ENCODE results near the gene BUB3.

The BUB3 gene

GRCh38 chr10:123146894-123147634 lies 7.1 kb upstream of the BUB3 start:
- DNase-seq = no peak
- no peak overlapping the region for H3K4ac ChIP-seq (ENCODE audit: low read depth, low read length)

GRCh38 chr10:123147635-123148413 lies 6.4 kb upstream of the BUB3 start, which contains the start of gene HMX2:
Gene HMX2, plus strand, starts transcription at chr10:123148136. Its CDS starts 243 bp downstream, at chr10:123148379.
- H3K9ac ChIP-seq (ENCODE audit: low read length) = no peak within 1 kb of the TSS
- no peak within 1 kb of the TSS for H2BK12ac ChIP-seq (ENCODE audit: low read length)
- no peak within 1 kb of the TSS for H3K27ac ChIP-seq (ENCODE audit: low read depth, low read length)
- H3K18ac ChIP-seq (ENCODE audit: low read length) = no peak within 1 kb of the TSS
- H4K91ac ChIP-seq (ENCODE audit: low read depth, low read length) = no peak within 1 kb of the TSS
- H3K9me3 ChIP-seq (ENCODE audit: insufficient read depth, low read depth, low read length) = peaks cover 7% of the 10 kb centered on the region
- no peaks in the 10 kb centered on the region for H3K79me2 ChIP-seq (ENCODE audit: control insufficient read depth, insufficient read depth, low read length, poor library complexity)
- H3K23ac ChIP-seq (ENCODE audit: low read length) = no peak within 1 kb of the TSS
- peak within 1 kb of the TSS; percentile 18 for H2AFZ ChIP-seq (ENCODE audit: insufficient read depth, low read length, poor library complexity)
- H3K36me3 ChIP-seq (ENCODE audit: control insufficient read depth in 1 of 2, insufficient read depth in 2 of 2, low read length in 2 of 2) = no peaks in the 10 kb centered on the region
- peaks cover 86% of the 10 kb centered on the region for H3K27me3 ChIP-seq (ENCODE audit: insufficient read depth, low read length)
- no peak for DNase-seq
- H3K79me1 ChIP-seq (ENCODE audit: low read length) = no peaks in the 10 kb centered on the region
- no peak within 1 kb of the TSS for H3K14ac ChIP-seq (ENCODE audit: low read length)
- no peak within 1 kb of the TSS for H3K4ac ChIP-seq (ENCODE audit: low read depth, low read length)
- H4K12ac ChIP-seq (ENCODE audit: low read depth, low read length) = no peak within 1 kb of the TSS
- peaks cover 9 to 16% of the 10 kb centered on the region in 2 experiments for H3K4me1 ChIP-seq (ENCODE audit: control insufficient read depth in 1 of 2, insufficient read depth in 2 of 2, low read length in 2 of 2)
- H2BK120ac ChIP-seq (ENCODE audit: insufficient read depth, low read length, poor library complexity) = no peak within 1 kb of the TSS
- no CpG with 5 or more reads among the region's 64 CpGs for WGBS (ENCODE audit: extremely low coverage, insufficient coverage, insufficient read length)
- no peak within 1 kb of the TSS for H2BK5ac ChIP-seq (ENCODE audit: low read depth, low read length, poor library complexity)
- no peak within 1 kb of the TSS for H4K8ac ChIP-seq (ENCODE audit: low read depth, low read length)
- H2AK5ac ChIP-seq (ENCODE audit: low read length) = no peak within 1 kb of the TSS
- peak within 1 kb of the TSS; percentile 35 for H3K4me2 ChIP-seq (ENCODE audit: low read length)
- H3K4me3 ChIP-seq (ENCODE audit: low read depth, low read length) = no peak within 1 kb of the TSS

More at GRCh38 chr10:123146894-123147634, 7.1 kb upstream of the BUB3 start:
- WGBS (ENCODE audit: extremely low coverage, insufficient coverage, insufficient read length) = no CpG with 5 or more reads among the region's 24 CpGs
- Histone ChIP-seq H4K12ac (ENCODE audit: low read depth, low read length) (no peak overlapping the region), H3K9ac (ENCODE audit: low read length) (no peak overlapping the region), H3K4me3 (ENCODE audit: low read depth, low read length) (no peak overlapping the region), H3K36me3 (ENCODE audit: control insufficient read depth in 1 of 2, insufficient read depth in 2 of 2, low read length in 2 of 2) (no peaks in the 10 kb centered on the region), H3K4me1 (ENCODE audit: control insufficient read depth in 1 of 2, insufficient read depth in 2 of 2, low read length in 2 of 2) (peaks cover 9 to 17% of the 10 kb centered on the region in 2 experiments), H2BK120ac (ENCODE audit: insufficient read depth, low read length, poor library complexity) (no peak overlapping the region), H3K23ac (ENCODE audit: low read length) (no peak overlapping the region), H4K8ac (ENCODE audit: low read depth, low read length) (no peak overlapping the region), H3K27me3 (ENCODE audit: insufficient read depth, low read length) (peaks cover 93% of the 10 kb centered on the region), H3K4me2 (ENCODE audit: low read length) (no peak overlapping the region), H3K9me3 (ENCODE audit: insufficient read depth, low read depth, low read length) (peaks cover 7% of the 10 kb centered on the region), H3K14ac (ENCODE audit: low read length) (no peak overlapping the region), H4K91ac (ENCODE audit: low read depth, low read length) (no peak overlapping the region), H3K18ac (ENCODE audit: low read length) (no peak overlapping the region), H3K79me1 (ENCODE audit: low read length) (no peaks in the 10 kb centered on the region), H2AK5ac (ENCODE audit: low read length) (no peak overlapping the region), H2BK5ac (ENCODE audit: low read depth, low read length, poor library complexity) (no peak overlapping the region), H2BK12ac (ENCODE audit: low read length) (no peak overlapping the region), H2AFZ (ENCODE audit: insufficient read depth, low read length, poor library complexity) (no peak overlapping the region), H3K27ac (ENCODE audit: low read depth, low read length) (no peak overlapping the region), H3K79me2 (ENCODE audit: control insufficient read depth, insufficient read depth, low read length, poor library complexity) (no peaks in the 10 kb centered on the region)

GRCh38 chr10:123148414-123149161 lies 5.6 kb upstream of the BUB3 start:
- Histone ChIP-seq H2AFZ (ENCODE audit: insufficient read depth, low read length, poor library complexity) (peak overlapping the region; percentile 18), H4K12ac (ENCODE audit: low read depth, low read length) (no peak overlapping the region), H3K23ac (ENCODE audit: low read length) (no peak overlapping the region), H2BK120ac (ENCODE audit: insufficient read depth, low read length, poor library complexity) (no peak overlapping the region), H3K4me3 (ENCODE audit: low read depth, low read length) (no peak overlapping the region), H3K79me1 (ENCODE audit: low read length) (no peaks in the 10 kb centered on the region), H3K4me1 (ENCODE audit: control insufficient read depth in 1 of 2, insufficient read depth in 2 of 2, low read length in 2 of 2) (peaks cover 9 to 14% of the 10 kb centered on the region in 2 experiments), H2BK5ac (ENCODE audit: low read depth, low read length, poor library complexity) (no peak overlapping the region), H3K4ac (ENCODE audit: low read depth, low read length) (no peak overlapping the region), H3K9me3 (ENCODE audit: insufficient read depth, low read depth, low read length) (peaks cover 5% of the 10 kb centered on the region), H3K18ac (ENCODE audit: low read length) (no peak overlapping the region), H3K36me3 (ENCODE audit: control insufficient read depth in 1 of 2, insufficient read depth in 2 of 2, low read length in 2 of 2) (no peaks in the 10 kb centered on the region), H3K14ac (ENCODE audit: low read length) (no peak overlapping the region), H4K8ac (ENCODE audit: low read depth, low read length) (no peak overlapping the region), H3K9ac (ENCODE audit: low read length) (no peak overlapping the region), H4K91ac (ENCODE audit: low read depth, low read length) (no peak overlapping the region), H3K27me3 (ENCODE audit: insufficient read depth, low read length) (peaks cover 78% of the 10 kb centered on the region), H3K79me2 (ENCODE audit: control insufficient read depth, insufficient read depth, low read length, poor library complexity) (no peaks in the 10 kb centered on the region), H3K4me2 (ENCODE audit: low read length) (peak overlapping the region; percentile 35), H2AK5ac (ENCODE audit: low read length) (no peak overlapping the region), H3K27ac (ENCODE audit: low read depth, low read length) (no peak overlapping the region), H2BK12ac (ENCODE audit: low read length) (no peak overlapping the region)
- no peak for DNase-seq
- no CpG with 5 or more reads among the region's 55 CpGs for WGBS (ENCODE audit: extremely low coverage, insufficient coverage, insufficient read length)

GRCh38 chr10:123149162-123149567 lies 5.0 kb upstream of the BUB3 start:
- Histone ChIP-seq H3K14ac (ENCODE audit: low read length) (no peak overlapping the region), H3K9ac (ENCODE audit: low read length) (no peak overlapping the region), H4K91ac (ENCODE audit: low read depth, low read length) (no peak overlapping the region), H2AK5ac (ENCODE audit: low read length) (no peak overlapping the region), H3K4me3 (ENCODE audit: low read depth, low read length) (no peak overlapping the region), H2BK12ac (ENCODE audit: low read length) (no peak overlapping the region), H3K18ac (ENCODE audit: low read length) (no peak overlapping the region), H3K4ac (ENCODE audit: low read depth, low read length) (no peak overlapping the region), H3K79me2 (ENCODE audit: control insufficient read depth, insufficient read depth, low read length, poor library complexity) (no peaks in the 10 kb centered on the region), H3K79me1 (ENCODE audit: low read length) (no peaks in the 10 kb centered on the region), H3K27me3 (ENCODE audit: insufficient read depth, low read length) (peaks cover 74% of the 10 kb centered on the region), H3K23ac (ENCODE audit: low read length) (no peak overlapping the region), H2BK5ac (ENCODE audit: low read depth, low read length, poor library complexity) (no peak overlapping the region), H3K36me3 (ENCODE audit: control insufficient read depth in 1 of 2, insufficient read depth in 2 of 2, low read length in 2 of 2) (no peaks in the 10 kb centered on the region), H4K8ac (ENCODE audit: low read depth, low read length) (no peak overlapping the region), H4K12ac (ENCODE audit: low read depth, low read length) (no peak overlapping the region), H2BK120ac (ENCODE audit: insufficient read depth, low read length, poor library complexity) (no peak overlapping the region), H3K27ac (ENCODE audit: low read depth, low read length) (no peak overlapping the region), H3K4me1 (ENCODE audit: control insufficient read depth in 1 of 2, insufficient read depth in 2 of 2, low read length in 2 of 2) (peaks cover 9 to 14% of the 10 kb centered on the region in 2 experiments), H3K4me2 (ENCODE audit: low read length) (peak overlapping the region; percentile 70), H2AFZ (ENCODE audit: insufficient read depth, low read length, poor library complexity) (no peak overlapping the region), H3K9me3 (ENCODE audit: insufficient read depth, low read depth, low read length) (peaks cover 5% of the 10 kb centered on the region)
- DNase-seq = no peak
- no CpG with 5 or more reads among the region's 12 CpGs for WGBS (ENCODE audit: extremely low coverage, insufficient coverage, insufficient read length)

Measured in trophoblast cell (in vitro differentiated cells and primary cell).